HG02938 (cell line): ENCODE measurements around the gene SBF2.

Experiments used
- ATAC-seq: cut with Tn5 transposase; IDR thresholded peaks from one replicate; pipeline ENCODE4 v1.9.1; 2021; ENCODE audit warnings: mild to moderate bottlenecking, moderate library complexity; ENCODE audit not compliant: unreplicated experiment

SBF2 gene

GRCh38 chr11:10317776-10318526 is 23.9 kb upstream of the SBF2 start:
- ATAC-seq, result peak; percentile 63

- ATAC-seq, result peak; percentile 9
Observed at GRCh38 chr11:10317151-10317755, 23.2 kb upstream of the SBF2 start.

- ATAC-seq, result no peak
Observed at GRCh38 chr11:10315083-10315482, 21.1 kb upstream of the SBF2 start.

GRCh38 chr11:10314199-10315072 is 20.4 kb upstream of the SBF2 start:
- ATAC-seq, result peak; percentile 78

GRCh38 chr11:10311802-10312201 is 17.8 kb upstream of the SBF2 start:
- ATAC-seq, result no peak

GRCh38 chr11:10310301-10310841 is 16.4 kb upstream of the SBF2 start:
- ATAC-seq, result no peak

GRCh38 chr11:10309163-10310093 is 15.4 kb upstream of the SBF2 start:
- no peak for ATAC-seq

GRCh38 chr11:10308201-10308954 is 14.4 kb upstream of the SBF2 start:
- ATAC-seq, result no peak

GRCh38 chr11:10307400-10308200 is 13.6 kb upstream of the SBF2 start:
- ATAC-seq, result peak; percentile 57

GRCh38 chr11:10307022-10307399 is 13.0 kb upstream of the SBF2 start:
- no peak for ATAC-seq

GRCh38 chr11:10305964-10306918 is 12.2 kb upstream of the SBF2 start:
- no peak for ATAC-seq

GRCh38 chr11:10305262-10305963 is 11.4 kb upstream of the SBF2 start:
- ATAC-seq, result no peak

- no peak for ATAC-seq
Observed at GRCh38 chr11:10304495-10305261, 10.7 kb upstream of the SBF2 start, which contains the start of gene ADM. ADM (plus strand) TSS chr11:10305073; CDS start chr11:10305701, 628 bp downstream.

GRCh38 chr11:10303558-10304363 is 9.7 kb upstream of the SBF2 start:
- no peak for ATAC-seq
